Activated naive CD4-positive, alpha-beta T cell treated with anti-CD3 and anti-CD28 coated beads, Interleukin-2, amount 50 U/mL, for 16 hours (primary cell): ENCODE results near the gene GINS2.

Experiments
- DNase-seq: peaks from one replicate; pipeline ENCODE4 v3.0.0-alpha.2; 2020

Gene GINS2

DNA sequence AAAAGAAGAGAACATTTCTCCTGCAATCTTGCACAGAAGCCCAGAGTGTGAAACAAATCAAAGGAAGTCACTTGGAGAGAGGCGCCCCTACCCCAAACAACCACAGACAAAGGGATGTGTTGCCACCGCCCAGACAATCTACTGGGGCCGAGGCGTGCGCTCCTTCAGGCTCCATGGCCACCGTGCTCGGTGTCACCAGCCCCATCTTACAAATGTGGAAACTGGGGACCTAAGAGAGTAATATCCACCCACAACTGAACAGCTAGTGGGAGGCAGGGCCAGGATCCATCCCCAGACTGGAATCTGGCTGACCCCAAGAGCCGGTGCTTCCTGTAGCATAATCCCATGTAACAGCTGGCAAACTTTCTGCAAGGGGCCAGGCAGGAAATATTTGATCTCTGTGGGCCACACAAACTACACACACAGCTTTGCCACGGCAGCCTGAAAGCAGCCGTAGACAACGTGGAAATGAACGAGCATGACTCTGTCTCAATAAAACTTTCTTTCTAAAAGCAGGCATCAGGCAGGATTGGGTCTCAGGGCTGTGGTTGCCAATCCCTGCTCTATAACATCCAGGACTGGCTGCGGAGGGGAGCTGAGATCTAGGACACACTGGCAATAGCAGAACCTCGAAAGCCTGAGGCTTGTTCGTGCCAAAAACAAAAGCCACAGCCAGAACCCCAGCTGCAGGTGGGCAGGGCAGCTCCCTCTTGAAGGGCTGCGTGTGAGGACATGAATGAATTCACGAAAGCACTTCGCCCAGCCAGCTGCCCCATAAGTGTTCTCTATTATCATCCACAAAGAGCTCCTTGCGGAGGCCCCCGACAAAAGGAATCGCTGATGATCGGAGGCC is 26.6 kb upstream of the GINS2 start:
- no peak for DNase-seq

DNA sequence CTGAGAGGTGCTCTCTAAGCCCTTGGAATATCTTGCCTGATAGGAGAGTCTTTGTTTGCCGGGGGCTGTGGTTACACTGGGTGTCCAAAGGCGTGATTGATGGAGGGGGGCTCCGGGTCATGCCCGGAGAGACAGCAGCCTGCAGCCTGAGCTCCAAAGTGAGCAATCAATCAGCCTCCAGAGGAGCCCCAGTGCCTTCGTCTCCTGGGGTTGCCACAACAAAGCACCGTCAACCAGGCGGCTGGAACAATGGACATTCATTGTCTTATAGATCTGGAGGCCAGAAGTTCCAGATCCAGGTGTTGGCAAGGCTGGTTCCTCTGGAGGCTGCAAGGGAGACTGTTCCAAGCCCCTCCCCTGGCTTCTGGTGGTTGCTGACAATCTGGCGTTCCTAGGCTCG is 24.0 kb upstream of the GINS2 start:
- no peak for DNase-seq

DNA sequence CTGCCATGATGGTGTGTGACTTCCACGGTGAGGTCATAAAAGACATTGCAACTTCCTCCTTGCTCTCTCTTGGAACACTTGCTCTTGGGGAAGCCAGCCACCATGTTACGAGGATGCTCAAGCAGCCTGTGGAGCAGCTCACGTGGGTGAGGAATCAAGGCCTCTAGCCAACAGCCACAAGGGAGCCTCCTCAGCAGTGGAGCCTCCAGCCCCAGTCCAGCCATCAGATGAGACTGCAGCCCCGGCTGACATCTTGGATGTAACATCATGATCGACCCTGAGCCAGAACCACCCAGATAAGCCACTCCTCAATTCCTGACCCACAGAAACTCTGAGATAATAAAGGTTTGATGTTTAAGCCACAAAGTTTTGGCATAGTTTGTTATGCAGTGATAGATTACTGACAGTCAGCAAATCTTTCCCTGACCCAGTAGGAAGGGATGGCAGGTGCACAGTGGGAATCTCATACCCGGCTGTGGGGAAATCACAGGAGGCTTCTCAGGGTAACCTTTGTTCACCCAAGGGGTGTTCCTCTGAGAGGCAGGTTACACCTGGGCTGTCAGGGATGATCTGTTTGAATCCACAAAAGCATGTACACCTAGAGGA is 23.3 kb upstream of the GINS2 start:
- DNase-seq, result no peak

DNA sequence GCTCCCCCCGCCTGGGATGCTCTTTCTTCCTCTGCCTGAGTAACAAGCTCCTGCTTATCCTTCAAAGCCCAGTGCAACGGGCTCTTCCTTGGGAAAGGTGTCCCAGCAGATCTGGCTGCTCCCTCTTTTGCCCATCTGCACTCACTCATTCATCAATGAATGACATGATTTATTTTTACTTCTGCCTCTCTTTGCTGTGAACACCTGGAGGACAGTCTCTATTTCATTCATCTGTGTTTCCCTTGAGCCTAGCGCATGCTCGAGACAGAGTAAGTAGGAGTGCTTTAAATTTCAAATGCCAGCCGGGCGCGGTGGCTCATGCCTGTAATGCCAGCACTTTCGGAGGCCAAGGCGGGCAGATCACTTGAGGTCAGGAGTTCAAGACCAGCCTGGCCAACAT is 22.0 kb upstream of the GINS2 start:
- DNase-seq, result no peak

DNA sequence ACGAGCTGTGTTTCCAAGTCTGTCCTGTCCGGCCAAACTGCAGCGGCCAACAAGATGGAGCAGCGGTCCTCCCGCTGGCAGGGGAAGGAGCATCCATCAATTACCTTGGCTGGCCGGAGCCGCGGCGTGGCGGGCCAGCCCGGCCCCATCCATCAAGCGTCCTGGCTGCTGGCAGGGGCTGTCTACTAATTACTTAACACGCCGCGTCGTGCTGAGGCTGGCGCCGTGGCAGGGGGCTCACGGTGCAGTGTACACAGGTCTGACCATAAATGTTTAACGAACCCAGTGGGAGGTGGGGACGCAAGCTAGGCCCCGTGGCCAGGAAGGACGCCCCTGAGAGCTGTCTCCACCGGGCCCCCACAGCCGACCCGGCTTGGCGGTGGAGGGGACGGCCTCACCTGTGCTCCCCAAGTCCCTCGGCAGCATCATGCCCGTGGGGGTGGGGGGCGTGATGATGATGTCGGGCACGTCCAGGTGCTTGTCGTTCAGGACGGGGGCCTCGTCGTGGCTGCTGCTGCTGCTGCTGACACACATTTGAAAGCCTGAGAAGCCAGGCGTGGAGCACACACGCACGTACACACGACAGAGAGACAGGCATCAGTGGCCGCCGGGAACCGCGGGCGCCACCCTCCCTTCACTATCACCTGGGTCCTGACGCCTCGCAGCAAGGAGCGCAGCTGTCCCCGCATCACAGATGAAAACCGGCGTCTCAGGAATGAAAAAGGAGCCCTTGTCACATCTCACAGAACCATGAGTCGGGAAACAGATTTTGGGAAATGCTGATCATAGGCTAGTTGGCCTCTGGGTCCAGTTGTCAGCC is 21.2 kb upstream of the GINS2 start:
- no peak for DNase-seq

DNA sequence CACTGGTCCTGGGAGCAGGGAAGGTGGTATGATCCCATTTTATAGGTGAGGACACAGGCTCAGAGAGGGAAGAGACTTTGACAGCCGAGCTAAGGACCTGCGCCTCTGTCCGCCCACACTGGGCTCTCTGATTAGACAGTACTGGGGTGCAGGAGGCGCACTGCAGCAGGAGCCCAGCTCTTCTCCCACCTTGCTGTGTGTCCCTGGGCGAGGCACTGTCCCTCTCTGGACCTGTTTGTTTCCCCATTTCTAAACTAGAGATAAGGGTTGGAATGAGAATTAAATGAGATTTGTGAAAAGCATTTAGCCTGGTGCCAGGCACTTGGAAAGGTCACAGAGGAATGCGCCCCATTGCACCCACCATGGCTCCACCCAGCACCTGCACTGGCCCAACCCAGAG is 19.6 kb upstream of the GINS2 start:
- DNase-seq, result no peak

DNA sequence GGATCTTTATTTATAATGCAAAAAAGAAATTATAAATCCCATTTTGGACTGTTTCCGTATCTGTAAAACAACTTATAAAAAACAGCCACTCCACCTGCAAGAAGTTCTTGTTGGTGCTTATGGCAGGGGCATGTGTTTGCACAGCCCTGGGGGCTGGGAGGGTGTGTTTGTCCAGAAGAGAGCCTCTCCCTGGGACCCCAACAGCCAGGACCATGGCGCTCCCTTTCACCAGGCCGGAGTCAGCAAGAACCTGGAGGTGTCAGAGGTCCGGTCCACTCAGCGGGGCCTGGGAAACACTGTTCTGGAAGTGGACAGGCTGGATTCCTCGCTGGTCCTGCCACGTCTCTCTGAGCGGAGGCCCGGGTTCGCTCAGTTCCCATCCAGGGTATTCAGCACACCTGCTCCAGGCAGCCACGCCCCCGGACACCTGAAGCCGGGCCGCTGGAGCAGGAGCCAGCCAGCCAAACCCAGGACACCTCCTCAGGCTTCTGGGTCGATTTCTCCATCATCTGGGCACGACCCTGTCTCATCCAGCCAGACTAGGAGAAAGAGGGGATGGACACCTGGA is 18.9 kb upstream of the GINS2 start:
- DNase-seq, result no peak

DNA sequence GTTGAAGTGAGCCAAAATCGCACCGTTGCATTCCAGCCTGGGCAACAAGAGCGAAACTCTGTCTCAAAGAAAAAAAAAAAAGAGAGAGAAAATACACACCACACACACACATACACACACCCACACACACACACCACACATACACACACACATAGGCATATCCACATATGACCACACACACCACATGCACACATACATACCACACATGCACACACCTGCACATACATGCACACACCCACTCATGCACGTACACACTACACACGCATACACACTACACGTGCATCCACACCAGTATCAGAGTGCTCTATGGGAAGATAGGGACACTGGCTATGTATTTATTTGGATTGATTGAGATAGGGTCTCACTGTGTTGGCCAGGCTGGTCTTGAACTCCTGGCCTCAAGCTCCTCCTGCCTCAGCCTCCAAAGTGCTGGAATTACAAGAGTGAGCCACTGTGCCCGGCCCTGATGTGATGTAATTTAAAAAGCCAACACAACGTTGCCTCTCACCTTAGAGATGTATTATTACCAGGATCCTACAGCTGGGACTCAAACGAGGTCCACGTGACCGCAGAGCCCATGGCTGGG is 17.8 kb upstream of the GINS2 start:
- DNase-seq, result no peak

DNA sequence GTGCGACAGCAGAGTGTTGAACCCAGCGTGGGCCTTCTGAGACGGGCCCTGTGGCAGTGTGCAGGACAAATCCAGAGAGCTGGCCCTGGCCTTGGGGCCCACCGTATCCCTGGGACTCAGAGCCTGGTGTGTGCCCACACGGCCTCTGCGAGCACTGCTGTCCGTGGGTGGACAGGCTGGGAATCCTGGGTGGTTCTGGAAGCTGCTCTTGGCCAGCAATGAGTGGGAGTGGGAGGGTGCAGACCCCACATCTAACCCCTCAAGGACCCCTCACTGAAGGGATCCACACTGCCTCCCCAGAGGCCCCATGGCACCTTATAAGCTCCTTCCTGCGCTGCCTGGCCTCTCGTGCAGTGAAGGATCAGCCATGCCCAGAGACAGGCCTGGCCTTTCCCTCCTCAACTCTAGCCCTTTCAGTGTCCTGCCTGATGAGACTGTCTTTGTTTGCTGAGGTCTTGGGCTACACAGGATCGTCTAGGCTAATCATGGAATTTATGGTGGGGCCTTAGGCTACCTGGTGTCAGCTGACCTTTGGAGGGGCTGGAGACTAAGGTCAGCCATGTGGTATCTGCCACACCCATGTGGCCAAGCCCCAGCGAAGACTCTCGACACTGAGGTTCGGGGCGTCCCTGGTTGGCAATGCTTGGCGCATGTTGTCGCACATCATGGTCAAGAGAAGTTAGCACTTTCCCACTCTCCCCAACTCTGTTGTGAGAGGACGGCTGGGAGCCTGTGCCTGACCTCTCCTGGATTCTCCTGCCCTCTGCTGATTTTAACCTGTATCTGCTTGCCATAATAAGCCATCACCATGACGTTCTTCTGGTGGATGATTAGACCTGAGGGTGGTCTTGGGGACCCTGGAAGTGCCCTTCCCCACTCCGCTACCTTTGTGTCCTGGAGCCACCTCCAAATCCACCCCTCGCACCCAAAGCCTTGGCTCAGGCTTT is 16.4 kb upstream of the GINS2 start:
- no peak for DNase-seq

DNA sequence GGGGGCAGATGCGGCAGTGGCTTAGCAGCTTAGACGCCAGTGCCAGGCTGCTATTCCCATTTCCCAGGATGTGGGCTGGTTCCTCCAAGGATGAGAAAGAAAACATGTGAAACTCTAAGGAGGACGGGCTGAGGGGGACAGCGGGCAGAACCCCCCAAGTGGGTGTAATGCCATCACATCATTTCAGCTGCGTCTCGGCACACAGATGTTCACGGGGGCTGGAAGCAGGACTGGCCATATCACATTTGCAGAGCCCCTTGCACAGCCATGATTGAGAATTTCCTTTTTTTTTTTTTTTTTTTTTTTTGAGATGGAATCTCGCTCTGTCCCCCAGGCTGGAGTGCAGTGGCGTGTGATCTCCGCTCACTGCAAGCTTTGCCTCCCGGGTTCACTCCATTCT is 15.3 kb upstream of the GINS2 start:
- DNase-seq, result no peak

DNA sequence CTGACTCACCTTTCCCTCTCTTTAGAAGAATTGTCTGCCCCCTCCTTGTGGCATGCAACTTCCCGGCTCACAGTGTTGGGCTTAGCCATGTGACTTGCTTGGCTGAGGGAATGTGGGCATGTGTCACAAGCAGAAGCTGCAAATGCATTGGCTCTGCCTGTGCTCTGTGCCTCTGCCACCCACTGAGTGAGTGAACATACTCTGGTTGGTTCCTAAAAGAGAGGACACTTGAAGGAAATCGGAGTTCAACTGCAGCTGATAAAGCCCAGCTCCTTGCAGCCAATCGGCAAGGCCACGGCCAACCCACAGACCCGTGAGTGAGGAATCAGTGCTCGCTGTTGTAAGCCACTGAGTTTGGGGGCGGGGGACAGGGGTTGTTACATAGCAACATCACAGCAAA is 10.9 kb upstream of the GINS2 start:
- no peak for DNase-seq

DNA sequence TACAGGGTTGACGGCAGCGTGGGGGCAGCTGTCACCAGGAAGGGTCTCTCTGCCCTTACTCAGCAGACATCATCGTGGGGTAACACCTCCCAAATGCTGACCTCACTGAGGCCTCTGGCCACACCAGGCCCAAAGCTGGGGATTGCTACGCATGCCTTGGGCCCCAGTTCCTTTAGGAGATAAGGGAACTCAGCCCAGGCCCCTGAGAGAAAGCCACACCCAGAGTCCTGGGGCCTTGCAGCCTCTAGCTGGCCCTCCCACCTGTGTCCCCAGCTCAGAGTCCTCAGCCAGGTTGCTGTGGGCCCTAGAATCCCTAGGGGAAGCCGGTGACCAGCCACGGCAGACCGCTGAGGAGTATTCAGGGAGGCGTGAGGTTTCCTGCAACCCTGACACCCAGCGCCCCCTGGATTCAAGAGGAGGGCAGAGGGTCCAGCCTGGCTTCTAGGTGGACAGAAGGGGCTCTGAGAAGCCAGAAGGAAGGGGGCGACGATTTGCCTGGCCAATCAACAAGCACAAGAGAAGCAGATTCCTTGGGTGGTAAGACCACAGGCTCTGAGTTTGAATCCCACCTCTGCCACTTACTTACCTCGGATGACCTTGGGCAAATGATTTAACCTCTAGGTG is 10.3 kb upstream of the GINS2 start:
- no peak for DNase-seq

DNA sequence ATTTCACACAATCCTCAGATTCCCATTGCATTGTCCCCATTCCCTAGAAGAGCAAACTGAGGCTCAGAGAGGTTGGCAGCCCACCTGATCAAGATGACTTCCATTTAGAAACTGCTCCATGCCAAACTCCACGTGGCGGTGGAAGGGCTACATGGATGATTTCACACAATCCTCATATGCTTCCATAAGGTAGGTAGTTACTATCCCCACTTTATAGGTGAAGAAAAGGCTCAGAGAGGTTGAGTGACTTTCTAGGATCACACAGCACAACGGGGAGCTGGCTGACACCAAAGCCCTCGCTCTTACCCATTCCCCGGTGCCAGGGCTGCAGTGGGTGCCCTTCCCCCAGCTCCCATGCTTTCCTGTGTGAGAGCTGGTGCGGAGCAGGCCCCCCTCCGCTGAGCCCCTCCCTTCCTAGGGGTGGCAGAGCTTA is 9.7 kb upstream of the GINS2 start:
- no peak for DNase-seq

DNA sequence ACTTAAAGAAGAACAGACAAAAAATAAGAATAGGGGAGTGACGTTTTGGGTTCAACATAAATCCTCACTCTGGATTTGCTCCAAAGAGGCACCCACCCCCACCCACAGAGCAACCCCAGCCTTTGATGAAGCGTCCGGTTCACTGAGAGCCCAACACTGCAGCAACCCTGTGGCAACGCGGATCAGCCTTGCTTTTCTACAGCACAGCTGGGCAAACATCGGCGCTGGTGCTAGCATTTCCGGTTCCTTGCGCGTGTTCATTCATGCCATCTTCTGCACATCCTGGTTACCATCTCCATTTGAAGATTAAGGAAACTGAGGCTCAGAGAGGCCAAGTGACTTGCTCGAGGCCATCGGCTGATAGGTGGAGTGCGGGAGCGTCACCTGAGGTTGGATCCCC is 8.7 kb upstream of the GINS2 start:
- DNase-seq, result no peak

DNA sequence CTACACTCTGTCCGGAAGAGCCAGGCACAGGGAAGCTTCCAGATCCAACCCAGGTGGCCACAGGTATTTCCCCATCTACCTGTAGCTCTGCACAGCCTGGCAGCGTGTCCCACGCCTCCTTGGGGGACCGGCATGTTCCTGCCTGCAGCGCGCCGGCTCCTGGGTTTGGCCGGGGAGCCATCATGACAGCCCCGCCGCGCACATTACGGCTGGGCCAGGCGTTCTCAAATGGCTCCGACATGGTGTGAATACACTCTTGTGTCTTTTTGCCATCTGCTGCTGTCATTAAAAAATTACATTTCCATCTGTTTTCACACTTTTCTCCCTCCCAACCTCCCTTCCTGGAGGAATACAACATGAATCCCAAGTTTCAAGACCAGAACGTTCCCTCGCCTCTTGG is 8.0 kb upstream of the GINS2 start:
- no peak for DNase-seq

DNA sequence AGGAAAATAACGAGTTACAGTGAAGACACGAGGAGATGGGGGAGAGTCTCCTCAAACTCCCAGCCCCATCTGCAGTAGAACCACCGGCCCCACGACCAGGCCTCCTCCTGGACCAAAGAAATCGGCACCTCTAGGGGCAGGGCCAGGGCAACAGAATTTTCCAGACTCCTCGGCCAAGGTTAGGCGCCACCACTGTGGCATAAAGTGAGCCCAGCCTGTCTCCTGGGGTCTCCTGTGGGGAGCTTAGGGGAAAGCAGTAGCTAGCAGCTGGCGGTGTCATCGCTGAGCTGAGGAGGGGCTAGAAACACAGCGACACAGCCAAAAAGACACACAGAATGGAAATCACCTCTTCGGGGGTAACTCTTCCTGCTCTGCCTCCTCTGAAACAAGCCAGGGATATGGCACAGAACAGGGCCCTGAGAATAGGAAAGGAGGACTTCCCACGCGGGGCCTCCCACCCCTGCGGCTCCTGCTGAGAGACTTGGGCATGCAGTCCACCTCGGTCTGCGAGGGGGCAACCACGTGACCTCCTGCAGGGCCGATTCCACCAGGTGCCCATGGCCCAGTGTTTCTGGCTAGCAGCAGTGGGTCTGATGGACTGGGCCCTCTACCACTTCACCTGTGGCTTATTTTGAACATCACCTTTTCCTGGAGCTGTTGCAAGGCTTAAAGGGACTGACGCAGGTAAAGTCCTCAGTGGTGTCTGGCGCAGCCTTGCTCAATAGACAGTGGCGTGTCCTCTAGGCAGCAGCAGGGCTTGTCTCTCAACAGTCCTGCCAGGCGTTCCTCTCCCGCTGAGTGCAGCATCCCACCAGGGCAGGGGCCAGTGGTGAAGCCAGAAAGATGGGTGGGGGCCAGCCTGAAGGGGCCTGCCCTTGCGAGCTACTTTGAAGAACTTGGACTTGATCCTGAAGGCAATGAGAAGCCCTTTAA is 6.7 kb upstream of the GINS2 start:
- no peak for DNase-seq

DNA sequence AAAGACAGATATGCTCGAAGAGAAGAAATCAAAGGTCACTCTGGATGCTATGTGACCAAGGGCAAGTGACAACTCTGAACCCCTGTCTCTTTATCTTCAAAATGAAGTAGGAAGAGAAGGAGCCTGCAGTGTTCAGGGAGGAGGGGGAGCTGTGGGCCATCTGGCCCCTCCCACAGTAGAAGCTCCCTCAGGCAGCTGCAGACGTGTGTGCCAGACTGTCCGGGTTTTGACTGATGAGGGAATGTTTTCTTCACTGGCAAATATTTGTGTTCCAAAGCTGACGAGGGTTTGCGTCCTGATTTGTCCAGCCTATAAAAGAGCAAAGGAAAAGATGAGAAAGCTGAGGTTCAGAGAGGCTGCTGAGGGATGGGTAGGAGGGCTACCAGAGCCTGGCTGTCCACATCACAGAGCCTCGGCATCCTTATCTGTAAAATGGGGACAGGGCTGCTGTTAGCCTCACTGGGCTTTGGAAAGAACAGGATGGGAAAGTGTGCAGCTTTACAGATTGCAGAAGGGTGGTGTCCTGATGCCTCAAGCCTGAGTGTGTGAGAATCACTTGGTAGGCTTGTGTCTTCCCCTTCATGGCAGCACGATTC is 1.8 kb upstream of the GINS2 start:
- DNase-seq, result no peak

DNA sequence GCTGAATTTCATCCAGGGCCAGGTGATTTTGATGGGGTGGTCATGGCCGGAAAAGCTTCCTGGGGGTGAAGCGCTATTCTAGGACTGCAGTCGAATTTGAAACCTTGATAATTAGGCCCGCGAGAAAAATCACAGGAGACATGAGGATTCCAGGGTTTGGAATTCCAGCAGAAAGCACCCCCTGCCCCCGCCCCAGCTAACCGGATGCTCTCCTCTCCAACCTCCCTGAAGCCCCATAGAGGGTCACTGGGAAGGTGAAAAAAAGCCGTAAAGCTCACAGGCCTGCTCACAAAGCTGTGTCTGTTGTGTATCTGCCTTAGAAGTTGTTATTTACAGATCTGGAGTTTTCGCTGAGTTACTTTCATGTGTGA is 1.2 kb upstream of the GINS2 start:
- no peak for DNase-seq

DNA sequence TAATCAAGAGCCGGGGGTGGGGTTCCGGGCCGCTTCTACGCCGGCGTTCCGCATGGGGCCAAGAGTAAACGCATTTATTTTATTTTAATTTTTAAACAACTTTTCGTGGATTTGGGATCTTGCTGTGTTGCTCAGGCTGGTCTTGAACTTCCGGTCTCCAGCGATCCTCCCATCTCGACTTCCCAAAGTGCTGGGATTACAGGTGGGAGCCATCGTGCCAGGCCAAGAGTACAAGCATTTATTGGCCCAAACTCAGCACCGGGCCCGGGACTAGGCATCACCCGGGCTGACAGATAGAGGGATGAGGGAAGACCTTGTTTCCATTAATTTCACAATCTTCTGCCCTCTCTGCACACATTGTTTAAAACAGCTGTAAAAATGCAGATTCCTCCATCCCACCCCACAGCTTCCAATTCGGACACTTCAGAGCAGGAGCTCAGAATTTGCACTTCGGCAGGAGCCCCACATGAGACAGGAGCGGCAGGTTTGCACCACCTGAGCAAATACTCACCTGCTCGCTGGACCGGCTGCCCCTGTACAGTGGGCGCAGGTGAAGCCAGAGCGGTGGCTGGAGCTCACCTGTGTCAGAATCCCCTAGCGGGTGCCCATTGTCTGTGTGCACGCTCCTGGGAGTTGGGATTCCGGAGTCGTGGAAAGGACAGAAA is 663 bp upstream of the GINS2 start:
- DNase-seq, result no peak
